Measurements from ENCODE around the gene KRTAP4-4.

GRCh38 chr17:41186872-41187271 is 26.3 kb upstream of the KRTAP4-4 start:
- TF ChIP-seq CTCF (IDR thresholded peaks at IDR 0.05 in 2 of 3, conservative IDR thresholded peaks at IDR 0.05 in 1 of 3; ENCODE audit: control insufficient read depth in 2 of 3, extremely low read depth in 1 of 3, insufficient read depth in 1 of 3, low read depth in 3 of 3, low read length in 3 of 3) = no peak
- no peak for TF ChIP-seq ESRRA (IDR thresholded peaks at IDR 0.05; ENCODE audit: low read length)
- no peak for TF ChIP-seq TAF1 (IDR thresholded peaks at IDR 0.05; ENCODE audit: borderline replicate concordance, low read depth, low read length)
- TF ChIP-seq KAT2A (conservative IDR thresholded peaks at IDR 0.05; ENCODE audit: control insufficient read depth, low read depth, low read length) = no peak
- TF ChIP-seq POLR2A (IDR thresholded peaks at IDR 0.05; ENCODE audit: low read depth, low read length) = no peak
- no peak for TF ChIP-seq DPF2 (IDR thresholded peaks at IDR 0.05)
- TF ChIP-seq, protein P1, sequence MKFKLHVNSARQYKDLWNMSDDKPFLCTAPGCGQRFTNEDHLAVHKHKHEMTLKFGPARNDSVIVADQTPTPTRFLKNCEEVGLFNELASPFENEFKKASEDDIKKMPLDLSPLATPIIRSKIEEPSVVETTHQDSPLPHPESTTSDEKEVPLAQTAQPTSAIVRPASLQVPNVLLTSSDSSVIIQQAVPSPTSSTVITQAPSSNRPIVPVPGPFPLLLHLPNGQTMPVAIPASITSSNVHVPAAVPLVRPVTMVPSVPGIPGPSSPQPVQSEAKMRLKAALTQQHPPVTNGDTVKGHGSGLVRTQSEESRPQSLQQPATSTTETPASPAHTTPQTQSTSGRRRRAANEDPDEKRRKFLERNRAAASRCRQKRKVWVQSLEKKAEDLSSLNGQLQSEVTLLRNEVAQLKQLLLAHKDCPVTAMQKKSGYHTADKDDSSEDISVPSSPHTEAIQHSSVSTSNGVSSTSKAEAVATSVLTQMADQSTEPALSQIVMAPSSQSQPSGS (IDR thresholded peaks at IDR 0.05; ENCODE audit: low read length) = no peak
- TF ChIP-seq BHLHE40 (IDR thresholded peaks at IDR 0.05; ENCODE audit: borderline replicate concordance in 1 of 2, low read depth in 2 of 2, low read length in 1 of 2) = no peak
- no peak for TF ChIP-seq CBFB (IDR thresholded peaks at IDR 0.05; ENCODE audit: low read depth)
- TF ChIP-seq, protein P2, sequence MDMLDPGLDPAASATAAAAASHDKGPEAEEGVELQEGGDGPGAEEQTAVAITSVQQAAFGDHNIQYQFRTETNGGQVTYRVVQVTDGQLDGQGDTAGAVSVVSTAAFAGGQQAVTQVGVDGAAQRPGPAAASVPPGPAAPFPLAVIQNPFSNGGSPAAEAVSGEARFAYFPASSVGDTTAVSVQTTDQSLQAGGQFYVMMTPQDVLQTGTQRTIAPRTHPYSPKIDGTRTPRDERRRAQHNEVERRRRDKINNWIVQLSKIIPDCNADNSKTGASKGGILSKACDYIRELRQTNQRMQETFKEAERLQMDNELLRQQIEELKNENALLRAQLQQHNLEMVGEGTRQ (IDR thresholded peaks at IDR 0.05; ENCODE audit: borderline replicate concordance, low read depth, low read length) = no peak
